ENCODE measurements around the gene PNMA6E.

PNMA6E gene

GRCh38 chrX:153349952-153350351 lies 51.2 kb downstream of the PNMA6E start:
- DNase-seq (ENCODE audit: low read depth): no peak

- no peak for DNase-seq (ENCODE audit: low read depth)
These were observed 52.7 kb downstream of the PNMA6E start for GRCh38 chrX:153348421-153348820.

- DNase-seq (ENCODE audit: low read depth): no peak
These were observed 53.6 kb downstream of the PNMA6E start for GRCh38 chrX:153347530-153347929.
